ENCODE measurements around the gene USH2A. TPM values are rescaled to one million over a fixed set of nuclear protein-coding genes. Genes with fewer than 3 reads are reported as not detected.

Gene USH2A
- polyA plus RNA-seq, 2 of the 4 experiments (the other 2 are of a cell fraction): not detected

- DNase-seq (ENCODE audit: low read depth in 1 of 2, low spot score in 1 of 2) (no peak), FAIRE-seq (no peak), ATAC-seq (no peak)
- CTCF ChIA-PET: interaction anchor here (0.7 kb wide), 1 partner anchor 14 kb away, joined by 3 read pairs; no protein-coding TSS in a partner anchor
- POLR2A ChIA-PET: no interaction called here
- H3K9me3 ChIP-seq: no peaks in the 10 kb centered on the region
- TF ChIP-seq TP53 (CRISPR knock-in tag; IDR thresholded peaks at IDR 0.05): no peak
- 49% methylated on average over 2 of the region's 2 CpGs for WGBS (ENCODE audit: missing lambda C conversion rate)
- H3K27ac ChIP-seq: no peak overlapping the region
- H3K4me1 ChIP-seq: no peaks in the 10 kb centered on the region
- H3K4me3 ChIP-seq: no peak overlapping the region
- H3K4me2 ChIP-seq: no peak overlapping the region
Observed at GRCh38 chr1:215667761-215668160, 755.5 kb downstream of the USH2A start.

- TF ChIP-seq RCOR1 (IDR thresholded peaks at IDR 0.05; ENCODE audit: low read depth, low read length) (no peak), SREBF2 (IDR thresholded peaks at IDR 0.05) (no peak), EHMT2 (IDR thresholded peaks at IDR 0.05; ENCODE audit: low read depth) (no peak), HEYL (CRISPR knock-in tag; IDR thresholded peaks at IDR 0.05) (no peak), BHLHE40 (IDR thresholded peaks at IDR 0.05; ENCODE audit: low read depth, low read length) (no peak), MYC (IDR thresholded peaks at IDR 0.05; ENCODE audit: borderline replicate concordance, low read length) (no peak), RNF2 (IDR thresholded peaks at IDR 0.05; ENCODE audit: borderline replicate concordance, low read depth) (no peak), TP53 (CRISPR knock-in tag; IDR thresholded peaks at IDR 0.05) (no peak), HOXA7 (CRISPR knock-in tag; IDR thresholded peaks at IDR 0.05) (no peak), ELK1 (IDR thresholded peaks at IDR 0.05; ENCODE audit: low read depth, low read length) (no peak), KDM1A (IDR thresholded peaks at IDR 0.05; ENCODE audit: low read depth) (no peak), RARB (CRISPR knock-in tag; IDR thresholded peaks at IDR 0.05) (no peak), MAZ (IDR thresholded peaks at IDR 0.05; ENCODE audit: borderline replicate concordance, low read depth, low read length) (no peak), EP300 (IDR thresholded peaks at IDR 0.05) (no peak), HOXB5 (CRISPR knock-in tag; IDR thresholded peaks at IDR 0.05) (no peak), CEBPB (IDR thresholded peaks at IDR 0.05) (no peak), JUNB (IDR thresholded peaks at IDR 0.05) (no peak)
- TF ChIP-seq, protein P1, sequence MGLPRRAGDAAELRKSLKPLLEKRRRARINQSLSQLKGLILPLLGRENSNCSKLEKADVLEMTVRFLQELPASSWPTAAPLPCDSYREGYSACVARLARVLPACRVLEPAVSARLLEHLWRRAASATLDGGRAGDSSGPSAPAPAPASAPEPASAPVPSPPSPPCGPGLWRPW (IDR thresholded peaks at IDR 0.05): no peak
- H3K4me2 ChIP-seq: no peak overlapping the region
- no peak for FAIRE-seq
- no peak for DNase-seq (ENCODE audit: low read depth in 1 of 2, low spot score in 1 of 2)
- H3K27ac ChIP-seq: no peak overlapping the region
- ATAC-seq: no peak
- 43% methylated on average over 4 of the region's 4 CpGs for WGBS (ENCODE audit: missing lambda C conversion rate)
- POLR2A ChIA-PET: no interaction called here
- no peak overlapping the region for H3K4me3 ChIP-seq
- CTCF ChIA-PET: no interaction called here
- H3K4me1 ChIP-seq: no peaks in the 10 kb centered on the region
- H3K9me3 ChIP-seq: no peaks in the 10 kb centered on the region
Observed at GRCh38 chr1:215665215-215665614, 758.0 kb downstream of the USH2A start.

DNA sequence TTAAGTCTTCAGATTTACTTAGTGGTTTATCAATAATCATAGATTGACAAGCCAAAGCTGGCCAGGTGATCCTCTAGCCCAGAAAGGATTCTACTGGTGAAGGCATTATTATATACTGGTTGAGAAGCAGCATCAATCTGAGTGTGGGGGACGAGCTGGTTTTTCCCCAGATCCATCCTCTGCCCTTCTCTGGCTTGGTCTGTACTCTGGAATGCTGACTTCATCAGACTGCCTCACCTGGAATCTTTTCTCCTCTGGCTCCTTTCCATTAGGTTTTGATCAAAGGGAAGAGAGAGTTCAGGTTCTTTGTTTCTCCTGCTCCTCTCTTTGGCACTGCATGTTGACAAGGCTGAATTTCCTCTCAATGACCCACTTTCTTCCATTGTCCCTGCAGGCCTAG lies 762.2 kb downstream of the USH2A start:
- FAIRE-seq: no peak
- H3K4me3 ChIP-seq: no peak overlapping the region
- ATAC-seq: no peak
- CTCF ChIA-PET: no interaction called here
- WGBS (ENCODE audit: missing lambda C conversion rate): 0% methylated on average over 1 of the region's 1 CpG
- no peak overlapping the region for H3K4me2 ChIP-seq
- no peaks in the 10 kb centered on the region for H3K4me1 ChIP-seq
- no peak overlapping the region for H3K27ac ChIP-seq
- POLR2A ChIA-PET: no interaction called here
- no peaks in the 10 kb centered on the region for H3K9me3 ChIP-seq
- DNase-seq (ENCODE audit: low read depth in 1 of 2, low spot score in 1 of 2): no peak
- no peak for TF ChIP-seq HEYL (CRISPR knock-in tag; IDR thresholded peaks at IDR 0.05)
- TF ChIP-seq MAZ (IDR thresholded peaks at IDR 0.05; ENCODE audit: borderline replicate concordance, low read depth, low read length): no peak
- TF ChIP-seq, protein P2, sequence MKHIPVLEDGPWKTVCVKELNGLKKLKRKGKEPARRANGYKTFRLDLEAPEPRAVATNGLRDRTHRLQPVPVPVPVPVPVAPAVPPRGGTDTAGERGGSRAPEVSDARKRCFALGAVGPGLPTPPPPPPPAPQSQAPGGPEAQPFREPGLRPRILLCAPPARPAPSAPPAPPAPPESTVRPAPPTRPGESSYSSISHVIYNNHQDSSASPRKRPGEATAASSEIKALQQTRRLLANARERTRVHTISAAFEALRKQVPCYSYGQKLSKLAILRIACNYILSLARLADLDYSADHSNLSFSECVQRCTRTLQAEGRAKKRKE (CRISPR knock-in tag; IDR thresholded peaks at IDR 0.05; ENCODE audit: low read depth): no peak
- no peak for TF ChIP-seq TFCP2L1 (CRISPR knock-in tag; IDR thresholded peaks at IDR 0.05)
- TF ChIP-seq, protein P3, sequence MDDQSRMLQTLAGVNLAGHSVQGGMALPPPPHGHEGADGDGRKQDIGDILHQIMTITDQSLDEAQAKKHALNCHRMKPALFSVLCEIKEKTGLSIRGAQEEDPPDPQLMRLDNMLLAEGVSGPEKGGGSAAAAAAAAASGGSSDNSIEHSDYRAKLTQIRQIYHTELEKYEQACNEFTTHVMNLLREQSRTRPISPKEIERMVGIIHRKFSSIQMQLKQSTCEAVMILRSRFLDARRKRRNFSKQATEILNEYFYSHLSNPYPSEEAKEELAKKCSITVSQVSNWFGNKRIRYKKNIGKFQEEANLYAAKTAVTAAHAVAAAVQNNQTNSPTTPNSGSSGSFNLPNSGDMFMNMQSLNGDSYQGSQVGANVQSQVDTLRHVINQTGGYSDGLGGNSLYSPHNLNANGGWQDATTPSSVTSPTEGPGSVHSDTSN (IDR thresholded peaks at IDR 0.05): no peak
- TF ChIP-seq E2F6 (IDR thresholded peaks at IDR 0.05; ENCODE audit: borderline replicate concordance, low read depth): no peak
